Immature natural killer cell (primary cell): ENCODE results near the gene ANP32B. TPM values are rescaled to one million over a fixed set of nuclear protein-coding genes. Genes with fewer than 3 reads are reported as not detected.

Source experiments
- DNase-seq, 3 donors: peaks; one replicate each; pipeline ENCODE4 v3.0.0; 2022; ENCODE audit warnings: mixed read lengths in 1 of 3
- H3K27ac Mint-ChIP-seq, 6 donors: one replicate each; pipeline ENCODE4 v1.8.0; 2020; ENCODE audit warnings: mixed read lengths in 6 of 6, mild to moderate bottlenecking in 5 of 6, inconsistent platforms in 4 of 6, moderate library complexity in 3 of 6
- H3K27me3 Mint-ChIP-seq, 3 donors: one replicate each; pipeline ENCODE4 v1.8.0; 2020 to 2021; ENCODE audit warnings: low read depth in 3 of 3, mild to moderate bottlenecking in 3 of 3, mixed read lengths in 3 of 3, moderate library complexity in 3 of 3, inconsistent platforms in 1 of 3
- H3K36me3 Mint-ChIP-seq, 3 donors: one replicate each; pipeline ENCODE4 v1.8.0; 2020; ENCODE audit warnings: mixed read lengths in 3 of 3, inconsistent platforms in 2 of 3, mild to moderate bottlenecking in 2 of 3
- H3K4me1 Mint-ChIP-seq, 2 donors: one replicate each; pipeline ENCODE4 v1.8.0; 2020; ENCODE audit warnings: inconsistent platforms in 2 of 2, mild to moderate bottlenecking in 2 of 2, mixed read lengths in 2 of 2, moderate library complexity in 1 of 2
- H3K4me3 Mint-ChIP-seq, 5 donors: one replicate each; pipeline ENCODE4 v1.8.0; 2020; ENCODE audit warnings: mild to moderate bottlenecking in 5 of 5, mixed read lengths in 5 of 5, inconsistent platforms in 3 of 5, moderate library complexity in 3 of 5
- H3K9me3 Mint-ChIP-seq, 6 donors: one replicate each; pipeline ENCODE4 v1.8.0; 2020; ENCODE audit warnings: mild to moderate bottlenecking in 6 of 6, mixed read lengths in 6 of 6, inconsistent platforms in 4 of 6, moderate library complexity in 3 of 6
- polyA plus RNA-seq, 3 donors: library from polyadenylated mRNA; unstranded; fragments of 300-500 nt; fragmentation: Illumina TruSeq; gene quantifications; one replicate each; pipeline ENCODE4 v1.2.3, GENCODE V29; 2021

The ANP32B gene
- polyA plus RNA-seq, 3 donors from 2014 or later, result 33.9 to 53.7 (median 39.1) TPM

- Mint-ChIP-seq H3K4me3 (peak within 1 kb of the TSS; percentile 93 to 99 (median 98)), H3K27ac (peak within 1 kb of the TSS; percentile 95 to 98 (median 96)), H3K36me3 (peaks cover 4% of the 10 kb centered on the region in 3 donors), H3K27me3 (peaks cover 2 to 8% (median 3%) of the 10 kb centered on the region in 3 donors), H3K9me3 (no peaks in the 10 kb centered on the region), H3K4me1 (peaks cover 15 to 22% of the 10 kb centered on the region in 2 donors)
- peak; percentile 88 to 91 (median 91) for DNase-seq
Observed at GRCh38 chr9:98056269-98057137, 73.4 kb downstream of the ANP32B start, which contains the start of gene NANS. Gene NANS (plus strand): TSS chr9:98056732. CDS start chr9:98056809, 77 bp downstream.

- Mint-ChIP-seq H3K36me3 (peaks cover 4 to 8% (median 5%) of the 10 kb centered on the region in 3 donors), H3K27me3 (peaks cover 2 to 8% (median 3%) of the 10 kb centered on the region in 3 donors), H3K4me3 (peak overlapping the region; percentile 93 to 99 (median 98)), H3K4me1 (peaks cover 15 to 22% of the 10 kb centered on the region in 2 donors), H3K27ac (peak overlapping the region; percentile 95 to 98 (median 96)), H3K9me3 (no peaks in the 10 kb centered on the region)
- DNase-seq, result peak in 2 of 3 donors; percentile 7 to 11
Observed at GRCh38 chr9:98057138-98057799, 74.1 kb downstream of the ANP32B start.

GRCh38 chr9:98062161-98062560 lies 79.0 kb downstream of the ANP32B start:
- Mint-ChIP-seq H3K4me3 (no peak overlapping the region), H3K27ac (no peak overlapping the region), H3K36me3 (peaks cover 12 to 31% (median 13%) of the 10 kb centered on the region in 3 donors), H3K27me3 (peaks cover 1 to 4% (median 2%) of the 10 kb centered on the region in 3 donors), H3K4me1 (peaks cover 5 to 12% of the 10 kb centered on the region in 2 donors), H3K9me3 (no peaks in the 10 kb centered on the region)
- DNase-seq, result no peak

- Mint-ChIP-seq H3K27me3 (no peaks in the 10 kb centered on the region), H3K4me1 (no peaks in the 10 kb centered on the region), H3K4me3 (no peak overlapping the region), H3K27ac (peak overlapping the region in 1 of 6 donors; percentile 53), H3K36me3 (peaks cover 12 to 33% (median 13%) of the 10 kb centered on the region in 3 donors), H3K9me3 (no peaks in the 10 kb centered on the region)
- no peak for DNase-seq
Observed at GRCh38 chr9:98064623-98065392, 81.7 kb downstream of the ANP32B start.

Other genes starting within 250 kb of the ANP32B start
- gene FOXE1, start 130.1 kb upstream of the ANP32B start, polyA plus RNA-seq, result not detected
- gene TRMO, start 60.8 kb upstream of the ANP32B start, polyA plus RNA-seq, result 10 to 100 TPM in 1 of 3 donors, 1 to 10 TPM in 2; 5.9 to 11.4 (median 7.9) TPM
- 1 to 10 TPM in 1 of 3 donors, under 1 TPM in 2; 0.77 to 1.8 (median 0.97) TPM for gene HEMGN, start 45.2 kb upstream of the ANP32B start, polyA plus RNA-seq
- gene NANS, start 73.4 kb downstream of the ANP32B start, polyA plus RNA-seq, result 10 to 100 TPM; 21.5 to 41.8 (median 34.1) TPM
- 10 to 100 TPM; 34.8 to 95.0 (median 35.9) TPM for gene TRIM14, start 135.9 kb downstream of the ANP32B start, polyA plus RNA-seq
- 1 to 10 TPM; 1.6 to 2.5 (median 2.1) TPM for gene CORO2A, start 209.3 kb downstream of the ANP32B start, polyA plus RNA-seq